Measurements from ENCODE around the gene ZIC2.
"Not testable (repeated sequence)": the region's sequence is repeated elsewhere in the genome, so short reads cannot be mapped to it uniquely, and the experiment has no call there.

- TF ChIP-seq CTCF (conservative IDR thresholded peaks at IDR 0.05 in 1 of 2, IDR thresholded peaks at IDR 0.05 in 1 of 2; ENCODE audit: low read depth in 1 of 2, low read length in 2 of 2); EZH2 (IDR thresholded peaks at IDR 0.05; ENCODE audit: low read length, missing control alignments): not testable (repeated sequence)
Measured at GRCh38 chr13:99951666-99952065, 29.9 kb upstream of the ZIC2 start.

All from fibroblast of lung (primary cell).